ENCODE data around the gene INAFM2. TPM values are rescaled to one million over a fixed set of nuclear protein-coding genes. Genes with fewer than 3 reads are reported as not detected.

Gene INAFM2
- total RNA-seq, 1 donor from 2014 or later, result 40.0 TPM

GRCh38 chr15:40352281-40352901 lies 28.9 kb downstream of the INAFM2 start:
- intact Hi-C loops (cut with DNase I), result no loop called here
- no peak for DNase-seq (ENCODE audit: low spot score)

GRCh38 chr15:40353697-40354096 lies 30.2 kb downstream of the INAFM2 start:
- intact Hi-C loops (cut with DNase I), result no loop called here
- DNase-seq (ENCODE audit: low spot score), result no peak

GRCh38 chr15:40354408-40355171 lies 31.1 kb downstream of the INAFM2 start:
- no peak for DNase-seq (ENCODE audit: low spot score)

GRCh38 chr15:40355976-40356585 lies 32.6 kb downstream of the INAFM2 start:
- intact Hi-C loops (cut with DNase I), result loop anchor here (5.0 kb wide), 1 partner anchor 74 kb away; the partner anchor contains the start of gene ANKRD63
- DNase-seq (ENCODE audit: low spot score), result no peak

More at GRCh38 chr15:40354408-40355171, 31.1 kb downstream of the INAFM2 start:
- intact Hi-C loops (cut with DNase I), result loop anchor here (5.0 kb wide), 1 partner anchor 72 kb away; the partner anchor contains the start of gene ANKRD63

DNA sequence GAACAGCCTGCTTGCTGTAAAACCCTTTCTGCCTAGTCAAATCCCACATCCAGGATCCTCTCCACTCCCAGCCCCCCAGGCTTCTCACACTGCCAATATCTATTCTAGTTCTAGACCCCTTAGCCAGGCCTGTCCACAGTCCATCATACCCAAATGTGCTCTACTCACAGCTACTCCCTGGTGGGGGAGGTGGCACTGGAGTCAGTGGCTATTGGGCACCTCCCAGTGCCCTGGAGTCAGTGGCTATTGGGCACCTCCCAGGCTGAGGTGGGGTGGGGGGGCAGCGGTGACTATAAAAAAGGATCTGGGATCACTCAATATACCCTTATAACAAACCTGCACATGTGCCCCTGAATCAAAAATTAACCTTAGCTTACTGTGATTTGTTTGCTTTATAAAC lies 33.8 kb downstream of the INAFM2 start:
- intact Hi-C loops (cut with DNase I), result loop anchor here (5.0 kb wide), 1 partner anchor 75 kb away; the partner anchor contains the start of gene ANKRD63
- no peak for DNase-seq (ENCODE audit: low spot score)

DNA sequence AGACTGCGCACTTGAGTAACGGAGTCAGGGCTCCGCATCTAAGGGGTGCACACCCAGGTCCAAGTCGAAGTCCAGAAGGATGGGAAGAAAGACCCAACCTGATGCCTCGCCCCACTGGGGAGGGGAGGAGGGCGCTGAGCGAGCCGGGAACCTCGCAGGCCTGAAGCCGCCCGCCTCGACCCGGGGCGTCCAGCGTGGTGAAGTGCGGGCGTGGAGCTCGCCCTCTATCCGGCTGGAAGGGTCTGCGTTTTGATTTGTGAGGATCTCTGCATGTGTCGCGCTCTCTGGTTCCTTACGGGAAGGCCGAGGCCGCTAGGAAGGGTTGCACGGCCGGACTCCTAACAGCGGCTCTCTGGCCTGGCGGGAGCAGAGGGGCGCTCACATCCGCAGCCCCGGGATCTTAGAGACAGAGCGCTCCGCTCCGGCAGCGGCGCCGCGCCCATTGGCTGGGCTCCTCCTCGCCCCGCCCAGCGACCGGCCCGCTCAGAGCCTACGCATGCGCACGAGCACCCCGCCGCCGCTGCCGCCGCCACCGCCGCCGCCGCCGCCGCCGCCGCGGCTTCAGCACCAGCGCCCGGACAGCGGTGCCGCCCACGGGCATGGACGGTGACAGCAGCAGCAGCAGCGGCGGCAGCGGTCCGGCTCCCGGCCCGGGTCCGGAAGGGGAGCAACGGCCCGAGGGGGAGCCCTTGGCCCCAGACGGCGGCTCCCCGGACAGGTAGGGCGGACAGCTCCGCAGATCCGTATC lies 34.4 kb downstream of the INAFM2 start, which contains the start of gene DISP2:
Gene DISP2, plus strand, starts transcription at position 497 of the 748 bp plus-strand sequence. Its CDS starts 103 bp downstream, at position 600.
- DNase-seq (ENCODE audit: low spot score), result peak; percentile 95
- intact Hi-C loops (cut with DNase I), result loop anchor here (5.0 kb wide), 1 partner anchor 76 kb away; the partner anchor contains the start of gene ANKRD63

GRCh38 chr15:40358471-40359353 lies 35.2 kb downstream of the INAFM2 start:
- intact Hi-C loops (cut with DNase I), result loop anchor here (5.0 kb wide), 1 partner anchor 76 kb away; the partner anchor contains the start of gene ANKRD63
- no peak for DNase-seq (ENCODE audit: low spot score)

DNA sequence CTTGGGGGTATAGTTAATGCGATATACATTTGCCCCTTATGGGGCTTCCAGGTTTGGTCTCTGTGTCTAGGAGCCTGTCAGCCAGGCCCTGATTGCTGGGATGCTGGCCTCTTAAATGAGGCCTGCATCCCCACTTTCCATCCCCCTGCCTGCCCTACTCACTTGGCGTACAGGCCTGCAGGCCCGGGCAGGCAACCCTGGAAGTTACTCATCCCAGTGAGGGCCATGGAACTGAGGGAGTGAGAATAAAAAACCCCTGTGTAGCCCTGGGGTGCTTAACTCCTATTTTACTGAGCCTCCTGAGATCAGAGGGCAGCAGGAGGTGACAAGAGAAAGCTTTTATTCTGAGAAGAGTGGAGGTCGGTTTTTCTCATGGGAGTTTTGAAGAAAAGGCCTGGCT lies 36.5 kb downstream of the INAFM2 start:
- intact Hi-C loops (cut with DNase I), result no loop called here
- DNase-seq (ENCODE audit: low spot score), result no peak

- no peak for DNase-seq (ENCODE audit: low spot score)
- intact Hi-C loops (cut with DNase I), result no loop called here
Observed at GRCh38 chr15:40361640-40362039, 38.1 kb downstream of the INAFM2 start.

DNA sequence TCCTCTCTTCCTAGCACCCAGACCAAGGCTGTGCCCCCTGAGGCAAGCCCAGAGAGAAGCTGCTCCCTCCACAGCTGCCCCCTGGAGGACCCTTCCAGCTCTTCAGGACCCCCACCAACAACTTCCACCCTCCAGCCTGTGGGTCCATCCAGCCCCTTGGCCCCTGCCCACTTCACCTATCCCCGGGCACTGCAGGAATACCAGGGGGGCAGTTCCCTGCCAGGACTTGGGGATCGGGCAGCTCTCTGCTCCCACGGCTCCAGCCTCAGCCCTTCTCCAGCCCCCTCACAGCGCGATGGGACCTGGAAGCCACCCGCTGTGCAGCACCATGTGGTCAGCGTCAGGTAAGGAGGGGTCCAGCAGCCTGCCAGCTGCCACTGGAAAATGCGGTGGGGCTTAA lies 40.1 kb downstream of the INAFM2 start:
- intact Hi-C loops (cut with DNase I), result loop anchor here (1.0 kb wide), 1 partner anchor 45 kb away; no protein-coding TSS in a partner anchor
- no peak for DNase-seq (ENCODE audit: low spot score)

DNA sequence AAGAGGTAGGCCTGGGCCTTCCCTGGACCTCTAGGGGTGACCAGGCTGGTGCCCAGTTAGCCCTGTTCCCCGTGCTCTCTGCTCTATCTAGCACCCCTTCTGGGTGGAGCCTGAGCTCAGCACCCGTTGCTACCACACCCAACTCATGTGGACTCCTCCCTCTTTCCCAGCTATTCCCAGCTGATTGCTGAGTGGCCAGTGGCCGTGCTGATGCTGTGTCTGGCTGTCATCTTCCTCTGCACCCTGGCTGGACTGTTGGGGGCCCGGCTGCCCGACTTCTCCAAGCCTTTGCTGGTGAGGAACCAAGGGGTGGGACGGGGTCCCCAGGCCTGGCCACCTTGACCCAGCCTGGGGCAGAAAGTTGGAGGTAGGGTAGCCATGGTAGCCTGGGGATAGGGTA lies 40.8 kb downstream of the INAFM2 start:
- DNase-seq (ENCODE audit: low spot score), result no peak
- intact Hi-C loops (cut with DNase I), result loop anchor here (1.0 kb wide), 1 partner anchor 46 kb away; no protein-coding TSS in a partner anchor

GRCh38 chr15:40365016-40365415 lies 41.5 kb downstream of the INAFM2 start:
- DNase-seq (ENCODE audit: low spot score), result no peak
- intact Hi-C loops (cut with DNase I), result no loop called here

DNA sequence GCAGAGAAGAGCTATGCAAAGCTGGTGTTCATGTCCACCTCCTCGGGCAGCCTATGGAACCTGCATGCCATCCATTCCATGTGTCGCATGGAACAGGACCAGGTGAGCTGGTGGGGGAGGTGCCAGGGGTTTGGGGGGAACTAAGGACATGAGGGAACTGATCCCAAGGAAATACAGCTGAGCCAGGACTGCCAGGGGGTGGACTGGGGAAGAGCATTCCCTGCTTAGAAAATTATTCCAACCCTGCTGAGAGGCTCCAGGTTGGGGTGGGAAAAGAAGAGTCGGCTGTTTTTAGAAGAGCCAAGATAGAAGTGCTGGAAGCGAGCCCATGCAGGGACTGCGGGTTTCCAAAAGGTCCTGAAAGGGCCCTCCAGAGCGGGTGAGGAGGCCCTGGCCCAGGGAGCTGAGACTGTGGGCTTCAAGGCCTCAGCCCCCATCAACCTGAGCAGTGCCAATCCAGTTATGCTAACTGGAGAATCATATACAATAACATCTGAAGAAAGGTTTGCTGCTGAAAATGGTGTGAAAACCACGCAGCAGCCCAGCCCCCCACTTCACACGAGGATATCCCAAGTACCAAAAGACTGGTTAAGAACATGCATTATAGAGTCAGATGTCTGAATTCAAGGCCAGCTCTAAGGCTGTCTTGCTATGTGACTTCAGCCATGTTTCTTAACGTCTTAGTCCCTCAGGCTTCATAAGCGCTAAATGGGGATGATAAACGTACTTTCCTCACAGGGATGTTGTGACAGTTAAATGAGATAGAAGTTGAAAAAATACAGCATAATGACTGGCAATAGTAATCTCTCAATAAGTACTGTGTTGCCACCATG lies 42.3 kb downstream of the INAFM2 start:
- intact Hi-C loops (cut with DNase I), result loop anchor here (2.0 kb wide), 1 partner anchor 25 kb away; the partner anchor contains the start of gene CCDC9B

GRCh38 chr15:40366457-40367370 lies 43.2 kb downstream of the INAFM2 start:
- intact Hi-C loops (cut with DNase I), result loop anchor here (2.0 kb wide), 1 partner anchor 26 kb away; the partner anchor contains the start of gene CCDC9B
- peak; percentile 92 for DNase-seq (ENCODE audit: low spot score)

More for the DNA sequence above, 42.3 kb downstream of the INAFM2 start:
- DNase-seq (ENCODE audit: low spot score), result no peak

DNA sequence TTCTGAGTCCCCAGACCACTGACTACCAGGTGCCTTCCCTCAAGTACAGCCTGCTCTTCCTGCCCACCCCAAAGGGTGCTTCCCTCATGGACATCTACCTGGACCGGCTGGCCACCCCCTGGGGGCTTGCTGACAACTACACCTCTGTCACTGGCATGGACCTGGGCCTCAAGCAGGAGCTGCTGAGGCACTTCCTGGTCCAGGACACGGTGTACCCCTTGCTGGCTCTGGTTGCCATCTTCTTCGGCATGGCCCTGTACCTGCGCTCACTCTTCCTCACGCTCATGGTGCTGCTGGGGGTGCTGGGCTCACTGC lies 43.8 kb downstream of the INAFM2 start:
- DNase-seq (ENCODE audit: low spot score), result no peak
- intact Hi-C loops (cut with DNase I), result loop anchor here (2.0 kb wide), 1 partner anchor 27 kb away; the partner anchor contains the start of gene CCDC9B
